ENCODE measurements around the gene MTG1.

MTG1 gene

GRCh38 chr10:133448120-133448519, 54.2 kb downstream of the MTG1 start:
- TF ChIP-seq CTCF (IDR thresholded peaks at IDR 0.05; ENCODE audit: low read depth, low read length, missing control alignments), result no peak
- no peak for DNase-seq (ENCODE audit: low read depth)
- in situ Hi-C loops (cut with HindIII; ENCODE audit: low sequenced_read_pairs), result no loop called here
- H3K4me3 ChIP-seq (ENCODE audit: low read depth, low read length), result no peak overlapping the region

- DNase-seq (ENCODE audit: low read depth), result no peak
- in situ Hi-C loops (cut with HindIII; ENCODE audit: low sequenced_read_pairs), result no loop called here
- TF ChIP-seq CTCF (IDR thresholded peaks at IDR 0.05; ENCODE audit: low read depth, low read length, missing control alignments), result no peak
- no peak overlapping the region for H3K4me3 ChIP-seq (ENCODE audit: low read depth, low read length)
Measured at GRCh38 chr10:133451346-133451745, 57.4 kb downstream of the MTG1 start.

GRCh38 chr10:133452453-133452852, 58.5 kb downstream of the MTG1 start:
- no peak for TF ChIP-seq CTCF (IDR thresholded peaks at IDR 0.05; ENCODE audit: low read depth, low read length, missing control alignments)
- no peak overlapping the region for H3K4me3 ChIP-seq (ENCODE audit: low read depth, low read length)
- no peak for DNase-seq (ENCODE audit: low read depth)
- in situ Hi-C loops (cut with HindIII; ENCODE audit: low sequenced_read_pairs), result no loop called here

- in situ Hi-C loops (cut with HindIII; ENCODE audit: low sequenced_read_pairs), result no loop called here
- TF ChIP-seq CTCF (IDR thresholded peaks at IDR 0.05; ENCODE audit: low read depth, low read length, missing control alignments), result no peak
- no peak for DNase-seq (ENCODE audit: low read depth)
- H3K4me3 ChIP-seq (ENCODE audit: low read depth, low read length), result no peak within 1 kb of the TSS
Measured at GRCh38 chr10:133453516-133454203, 59.7 kb downstream of the MTG1 start, which contains the start of gene SCART1. SCART1 (plus strand) TSS chr10:133453945; CDS start chr10:133453998, 53 bp downstream.

- H3K4me3 ChIP-seq (ENCODE audit: low read depth, low read length), result no peak overlapping the region
- TF ChIP-seq CTCF (IDR thresholded peaks at IDR 0.05; ENCODE audit: low read depth, low read length, missing control alignments), result no peak
- in situ Hi-C loops (cut with HindIII; ENCODE audit: low sequenced_read_pairs), result no loop called here
- DNase-seq (ENCODE audit: low read depth), result no peak
Measured at GRCh38 chr10:133454204-133454893, 60.4 kb downstream of the MTG1 start.

- no peak for TF ChIP-seq CTCF (IDR thresholded peaks at IDR 0.05; ENCODE audit: low read depth, low read length, missing control alignments)
- in situ Hi-C loops (cut with HindIII; ENCODE audit: low sequenced_read_pairs), result no loop called here
Measured at GRCh38 chr10:133455196-133455595, 61.2 kb downstream of the MTG1 start.

More at GRCh38 chr10:133455196-133455595, 61.2 kb downstream of the MTG1 start:
- DNase-seq (ENCODE audit: low read depth), result no peak
- no peak overlapping the region for H3K4me3 ChIP-seq (ENCODE audit: low read depth, low read length)
